Neuronal stem cell (in vitro differentiated cells): ENCODE results near the gene TMEM87A.

Experiments
- DNase-seq: peaks from one replicate; pipeline ENCODE4 v3.0.0-alpha.2; 2013; ENCODE audit warnings: low spot score
- H2AFZ ChIP-seq: one replicate; pipeline ENCODE4 v1.6.1; 2013; ENCODE audit warnings: mild to moderate bottlenecking, low read length, inconsistent platforms
- H2AK5ac ChIP-seq: 2 replicates; pipeline ENCODE4 v1.6.1; 2013; ENCODE audit warnings: low read depth, mild to moderate bottlenecking, inconsistent platforms, low read length, moderate library complexity, mixed read lengths
- H2BK120ac ChIP-seq: 2 replicates; pipeline ENCODE4 v1.6.1; 2013; ENCODE audit warnings: low read depth, mild to moderate bottlenecking, inconsistent platforms, low read length, moderate library complexity, mixed read lengths
- H2BK12ac ChIP-seq: one replicate; pipeline ENCODE4 v1.6.1; 2013; ENCODE audit warnings: low read length, inconsistent platforms
- H2BK15ac ChIP-seq: 2 replicates; pipeline ENCODE4 v1.6.1; 2013; ENCODE audit warnings: mild to moderate bottlenecking, low read length, inconsistent platforms, mixed read lengths
- H2BK5ac ChIP-seq: one replicate; pipeline ENCODE4 v1.6.1; 2013; ENCODE audit warnings: inconsistent platforms, mild to moderate bottlenecking, low read length, moderate library complexity
- H3K14ac ChIP-seq: one replicate; pipeline ENCODE4 v1.6.1; 2013; ENCODE audit warnings: low read length, inconsistent platforms
- H3K18ac ChIP-seq: 2 replicates; pipeline ENCODE4 v1.6.1; 2013; ENCODE audit warnings: low read length, inconsistent platforms
- H3K23ac ChIP-seq: 2 replicates; pipeline ENCODE4 v1.6.1; 2013; ENCODE audit warnings: low read depth, mild to moderate bottlenecking, mixed read lengths, low read length, inconsistent platforms; ENCODE audit not compliant: poor library complexity
- H3K27ac ChIP-seq: replicated peaks from 3 replicates; pipeline ENCODE4 v1.5.1; 2013; ENCODE audit warnings: low read length, inconsistent platforms
- H3K27me3 ChIP-seq, 3 experiments: 2 replicates each; pipeline ENCODE4 v1.6.1; 2013; ENCODE audit warnings: low read length in 3 of 3, mild to moderate bottlenecking in 2 of 3, inconsistent platforms in 1 of 3, low read depth in 1 of 3, mixed read lengths in 1 of 3, moderate library complexity in 1 of 3; ENCODE audit not compliant: control insufficient read depth in 3 of 3, insufficient read depth in 3 of 3
- H3K36me3 ChIP-seq, 2 donors: replicated peaks in 1 of 2; 2 replicates each; pipeline ENCODE4 v1.6.1; 2013; ENCODE audit warnings: low read length in 2 of 2; ENCODE audit not compliant: control insufficient read depth in 2 of 2, insufficient read depth in 2 of 2
- H3K4ac ChIP-seq: 2 replicates; pipeline ENCODE4 v1.6.1; 2013; ENCODE audit warnings: inconsistent platforms, mild to moderate bottlenecking, low read length, moderate library complexity
- H3K4me1 ChIP-seq, 2 donors: 1 replicate in 1 of 2; 2 replicates in 1 of 2; pipeline ENCODE4 v1.6.1; 2013; ENCODE audit warnings: low read length in 2 of 2, low read depth in 1 of 2; ENCODE audit not compliant: control insufficient read depth in 2 of 2, insufficient read depth in 1 of 2
- H3K4me2 ChIP-seq: one replicate; pipeline ENCODE4 v1.6.1; 2013; ENCODE audit warnings: mild to moderate bottlenecking, low read length, inconsistent platforms; ENCODE audit not compliant: insufficient read depth, poor library complexity, severe bottlenecking
- H3K4me3 ChIP-seq, 2 donors: 2 replicates each; pipeline ENCODE4 v1.5.1; 2013; ENCODE audit warnings: low read length in 2 of 2, mild to moderate bottlenecking in 2 of 2, inconsistent platforms in 1 of 2, moderate library complexity in 1 of 2
- H3K79me1 ChIP-seq: one replicate; pipeline ENCODE4 v1.6.1; 2013; ENCODE audit warnings: low read depth, mild to moderate bottlenecking, inconsistent platforms, low read length, moderate library complexity
- H3K9ac ChIP-seq: one replicate; pipeline ENCODE4 v1.6.1; 2013; ENCODE audit warnings: mild to moderate bottlenecking, low read depth, low read length, inconsistent platforms; ENCODE audit not compliant: poor library complexity
- H3K9me3 ChIP-seq, 2 donors: replicated peaks in 1 of 2; 2 replicates each; pipeline versions ENCODE3 to v1.6.1; 2013; ENCODE audit warnings: low read length in 2 of 2, mild to moderate bottlenecking in 2 of 2, inconsistent platforms in 1 of 2, low read depth in 1 of 2, mixed read lengths in 1 of 2, moderate library complexity in 1 of 2; ENCODE audit not compliant: control insufficient read depth in 2 of 2, insufficient read depth in 1 of 2
- H4K8ac ChIP-seq: one replicate; pipeline ENCODE4 v1.6.1; 2013; ENCODE audit warnings: low read depth, mild to moderate bottlenecking, inconsistent platforms, low read length, moderate library complexity
- H4K91ac ChIP-seq: one replicate; pipeline ENCODE4 v1.6.1; 2013; ENCODE audit warnings: low read length, low read depth, mild to moderate bottlenecking, inconsistent platforms; ENCODE audit not compliant: poor library complexity
- WGBS, 2 donors: extraction: QIAGEN DNeasy Blood & Tissue Kit; methylation state at CpG; one replicate each; pipeline ENCODE4 v1.1.7; 2013; ENCODE audit warnings: missing lambda C conversion rate in 2 of 2, mixed read lengths in 1 of 2; ENCODE audit not compliant: insufficient read length in 2 of 2, insufficient replicate concordance in 1 of 2; ENCODE audit errors: extremely low coverage in 2 of 2; 5-methylcytosine and 5-hydroxymethylcytosine counted together

Gene TMEM87A

GRCh38 chr15:42315521-42315920 is 42.3 kb upstream of the TMEM87A start:
- Histone ChIP-seq H2BK120ac (no peak overlapping the region), H3K36me3 (peaks cover 0 to 6% of the 10 kb centered on the region in 2 donors), H3K79me1 (no peaks in the 10 kb centered on the region), H2AFZ (no peak overlapping the region), H3K4me3 (no peak overlapping the region), H2BK12ac (no peak overlapping the region), H2AK5ac (no peak overlapping the region), H3K27me3 (no peaks in the 10 kb centered on the region), H3K9me3 (no peaks in the 10 kb centered on the region), H3K4me2 (no peak overlapping the region), H4K8ac (no peak overlapping the region), H3K23ac (no peak overlapping the region), H2BK15ac (no peak overlapping the region), H4K91ac (no peak overlapping the region), H3K14ac (no peak overlapping the region), H3K4ac (no peak overlapping the region), H3K4me1 (no peaks in the 10 kb centered on the region), H2BK5ac (no peak overlapping the region), H3K9ac (no peak overlapping the region), H3K27ac (no peak overlapping the region), H3K18ac (no peak overlapping the region)
- WGBS, 2 donors, result no CpG with 5 or more reads among the region's 1 CpG
- no peak for DNase-seq

- Histone ChIP-seq H3K18ac (no peak overlapping the region), H3K27ac (no peak overlapping the region), H3K9me3 (no peaks in the 10 kb centered on the region), H3K27me3 (no peaks in the 10 kb centered on the region), H2BK120ac (no peak overlapping the region), H4K91ac (no peak overlapping the region), H3K36me3 (peaks cover 0 to 10% of the 10 kb centered on the region in 2 donors), H2BK15ac (no peak overlapping the region), H2AK5ac (no peak overlapping the region), H2BK5ac (no peak overlapping the region), H2BK12ac (no peak overlapping the region), H3K23ac (no peak overlapping the region), H3K4me1 (no peaks in the 10 kb centered on the region), H3K4me3 (no peak overlapping the region), H3K79me1 (no peaks in the 10 kb centered on the region), H3K4ac (no peak overlapping the region), H3K14ac (no peak overlapping the region), H2AFZ (no peak overlapping the region), H4K8ac (no peak overlapping the region), H3K4me2 (no peak overlapping the region), H3K9ac (no peak overlapping the region)
- WGBS, 2 donors, result no CpG with 5 or more reads among the region's 1 CpG
- DNase-seq, result no peak
Measured at GRCh38 chr15:42314818-42315217, 41.6 kb upstream of the TMEM87A start.

- no peak overlapping the region for H3K9ac ChIP-seq
- no peak overlapping the region for H2AFZ ChIP-seq
- no peak overlapping the region for H3K27ac ChIP-seq
- no peaks in the 10 kb centered on the region for H3K27me3 ChIP-seq
- H2AK5ac ChIP-seq, result no peak overlapping the region
- no peak overlapping the region for H2BK15ac ChIP-seq
- WGBS, 2 donors, result no CpG with 5 or more reads among the region's 3 CpGs
- no peak overlapping the region for H3K4ac ChIP-seq
- no peak overlapping the region for H2BK120ac ChIP-seq
- H4K91ac ChIP-seq, result no peak overlapping the region
- no peak overlapping the region for H4K8ac ChIP-seq
- no peaks in the 10 kb centered on the region for H3K9me3 ChIP-seq
- H3K4me3 ChIP-seq, result no peak overlapping the region
- peaks cover 0 to 10% of the 10 kb centered on the region in 2 donors for H3K36me3 ChIP-seq
- H3K18ac ChIP-seq, result no peak overlapping the region
- H3K14ac ChIP-seq, result no peak overlapping the region
- no peak overlapping the region for H2BK12ac ChIP-seq
- no peaks in the 10 kb centered on the region for H3K79me1 ChIP-seq
- H2BK5ac ChIP-seq, result no peak overlapping the region
- no peak overlapping the region for H3K4me2 ChIP-seq
- DNase-seq, result no peak
- H3K23ac ChIP-seq, result no peak overlapping the region
- peaks cover 0 to 2% of the 10 kb centered on the region in 2 donors for H3K4me1 ChIP-seq
Measured at GRCh38 chr15:42313463-42313862, 40.2 kb upstream of the TMEM87A start.

- Histone ChIP-seq H3K14ac (no peak overlapping the region), H3K27me3 (no peaks in the 10 kb centered on the region), H3K9me3 (no peaks in the 10 kb centered on the region), H3K4me2 (no peak overlapping the region), H3K36me3 (peaks cover 0 to 10% of the 10 kb centered on the region in 2 donors), H2BK12ac (no peak overlapping the region), H2BK15ac (no peak overlapping the region), H3K4ac (no peak overlapping the region), H4K8ac (no peak overlapping the region), H3K23ac (no peak overlapping the region), H3K18ac (no peak overlapping the region), H3K4me1 (peaks cover 0 to 2% of the 10 kb centered on the region in 2 donors), H2AFZ (no peak overlapping the region), H3K4me3 (no peak overlapping the region), H2BK5ac (no peak overlapping the region), H3K9ac (no peak overlapping the region), H3K79me1 (no peaks in the 10 kb centered on the region), H4K91ac (no peak overlapping the region), H3K27ac (no peak overlapping the region), H2AK5ac (no peak overlapping the region), H2BK120ac (no peak overlapping the region)
- no CpG with 5 or more reads among the region's 1 CpG for WGBS, 2 donors
- DNase-seq, result no peak
Measured at GRCh38 chr15:42306681-42307080, 33.4 kb upstream of the TMEM87A start.
